ENCODE measurements around the gene IGLON5. TPM values are rescaled to one million over a fixed set of nuclear protein-coding genes. Genes with fewer than 3 reads are reported as not detected.
A peak's percentile ranks its signal among the peaks of the same experiment; 100 is the strongest.

The IGLON5 gene
- total and polyA plus RNA-seq, 7 experiments from 2014 or later: not detected

- CTCF ChIA-PET: interaction anchor here (1.2 to 1.3 kb wide), 2 partner anchors 12 to 72 kb away, joined by 3 to 5 read pairs; no protein-coding TSS in a partner anchor
These were observed 55.2 kb downstream of the IGLON5 start for GRCh38 chr19:51366389-51367254.

GRCh38 chr19:51367255-51367564, 55.8 kb downstream of the IGLON5 start:
- H3K4me1 Mint-ChIP-seq: peaks cover 53 to 81% (median 59%) of the 10 kb centered on the region in 7 donors
- Histone ChIP-seq H3K4me1 (ENCODE audit: control insufficient read depth in 2 of 2, insufficient read depth in 2 of 2, low read length in 2 of 2) (peaks cover 23 to 26% of the 10 kb centered on the region in 2 donors), H3K9me3 (ENCODE audit: control insufficient read depth in 2 of 3, low read length in 3 of 3) (no peaks in the 10 kb centered on the region), H3K27ac (ENCODE audit: low read depth, low read length) (peak overlapping the region; percentile 81), H3K27me3 (ENCODE audit: control insufficient read depth in 2 of 2, insufficient read depth in 2 of 2, low read length in 2 of 2) (no peaks in the 10 kb centered on the region), H3K36me3 (ENCODE audit: control insufficient read depth in 2 of 3, insufficient read depth in 3 of 3, low read length in 3 of 3) (no peaks in the 10 kb centered on the region), H3K4me3 (ENCODE audit: low read length) (peak overlapping the region; percentile 96)
- peak overlapping the region; percentile 79 to 98 (median 95) for H3K27ac Mint-ChIP-seq
- H3K36me3 Mint-ChIP-seq: peaks cover 0 to 4% (median 0%) of the 10 kb centered on the region in 5 donors
- no peak for ATAC-seq
- CTCF ChIA-PET: no interaction called here
- intact Hi-C loops (cut with micrococcal nuclease): loop anchor here (1.0 to 10.0 kb wide), 11 partner anchors 9 to 1550 kb away; partner anchors contain the start of genes CTU1 (in 2 of the 2), MED25 (in 1 of the 2) and POLD1 (in 1 of the 2)
- DNase-seq: peak in 1 of 9 donors; percentile 20
- H3K27me3 Mint-ChIP-seq: no peaks in the 10 kb centered on the region
- POLR2A ChIA-PET: no interaction called here
- no peaks in the 10 kb centered on the region for H3K9me3 Mint-ChIP-seq
- peak overlapping the region; percentile 92 to 100 (median 98) for H3K4me3 Mint-ChIP-seq

More at GRCh38 chr19:51366389-51367254, 55.2 kb downstream of the IGLON5 start:
- intact Hi-C loops (cut with micrococcal nuclease): loop anchor here (1.0 to 10.0 kb wide), 11 partner anchors 10 to 1549 kb away; partner anchors contain the start of genes CTU1 (in 2 of the 2), MED25 (in 1 of the 2) and POLD1 (in 1 of the 2)
- DNase-seq (peak; percentile 72 to 91 (median 86)), ATAC-seq (peak; percentile 65)
- Histone ChIP-seq H3K27me3 (ENCODE audit: control insufficient read depth in 2 of 2, insufficient read depth in 2 of 2, low read length in 2 of 2) (no peaks in the 10 kb centered on the region), H3K27ac (ENCODE audit: low read depth, low read length) (peak overlapping the region; percentile 81), H3K4me1 (ENCODE audit: control insufficient read depth in 2 of 2, insufficient read depth in 2 of 2, low read length in 2 of 2) (peaks cover 17 to 21% of the 10 kb centered on the region in 2 donors), H3K36me3 (ENCODE audit: control insufficient read depth in 2 of 3, insufficient read depth in 3 of 3, low read length in 3 of 3) (no peaks in the 10 kb centered on the region), H3K4me3 (ENCODE audit: low read length) (peak overlapping the region; percentile 96), H3K9me3 (ENCODE audit: control insufficient read depth in 2 of 3, low read length in 3 of 3) (no peaks in the 10 kb centered on the region)
- H3K4me1 Mint-ChIP-seq: peaks cover 51 to 80% (median 58%) of the 10 kb centered on the region in 7 donors
- peak overlapping the region; percentile 92 to 100 (median 98) for H3K4me3 Mint-ChIP-seq
- H3K9me3 Mint-ChIP-seq: no peaks in the 10 kb centered on the region
- POLR2A ChIA-PET: no interaction called here
- H3K27me3 Mint-ChIP-seq: no peaks in the 10 kb centered on the region
- H3K36me3 Mint-ChIP-seq: peaks cover 0 to 4% (median 0%) of the 10 kb centered on the region in 5 donors
- H3K27ac Mint-ChIP-seq: peak overlapping the region; percentile 79 to 98 (median 95)

DNA sequence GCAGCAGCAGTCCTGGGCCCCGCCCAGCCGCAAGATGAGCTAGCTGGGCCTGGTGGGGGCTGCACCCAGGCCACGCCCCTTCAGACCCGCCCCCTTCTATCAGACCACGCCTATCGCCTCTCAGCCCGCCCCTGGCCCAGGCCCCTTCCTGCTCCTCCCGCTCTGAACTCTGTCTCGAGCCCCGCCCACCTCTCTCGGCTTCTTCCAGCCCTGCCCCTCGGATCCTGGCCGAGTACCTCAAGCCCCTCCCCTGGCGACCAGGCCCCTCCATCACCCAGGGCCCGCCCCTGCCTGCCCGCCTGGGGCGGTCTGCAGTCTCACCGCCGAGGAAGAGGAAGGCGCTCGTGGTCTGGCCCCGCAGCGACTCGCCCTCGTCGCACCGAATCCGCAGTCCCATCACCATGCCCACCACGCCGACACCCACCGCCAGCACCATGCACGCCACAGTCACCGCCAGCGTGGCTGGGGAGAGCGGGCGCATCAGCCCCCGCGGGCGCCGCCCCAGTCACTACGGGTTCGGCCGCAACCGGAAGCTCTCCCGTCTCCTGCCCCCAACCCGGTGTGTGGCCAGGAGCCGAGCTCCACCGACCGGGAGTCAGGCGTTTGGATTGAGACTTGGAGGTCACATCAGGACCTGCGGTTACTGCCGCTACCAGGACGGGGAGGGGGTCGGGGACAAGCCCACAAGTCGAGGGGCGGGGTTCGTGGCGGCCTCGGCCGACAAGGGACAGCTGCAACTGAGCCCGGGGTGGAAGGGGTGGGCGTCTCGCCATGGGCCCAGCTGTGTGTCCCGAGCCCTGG, 56.3 kb downstream of the IGLON5 start:
- Mint-ChIP-seq H3K9me3 (no peaks in the 10 kb centered on the region), H3K36me3 (peaks cover 0 to 6% (median 0%) of the 10 kb centered on the region in 5 donors), H3K27me3 (no peaks in the 10 kb centered on the region), H3K4me3 (peak overlapping the region; percentile 92 to 100 (median 98)), H3K27ac (peak overlapping the region; percentile 79 to 98 (median 95)), H3K4me1 (peaks cover 53 to 81% (median 59%) of the 10 kb centered on the region in 7 donors)
- Histone ChIP-seq H3K36me3 (ENCODE audit: control insufficient read depth in 2 of 3, insufficient read depth in 3 of 3, low read length in 3 of 3) (no peaks in the 10 kb centered on the region), H3K4me3 (ENCODE audit: low read length) (peak overlapping the region; percentile 96), H3K4me1 (ENCODE audit: control insufficient read depth in 2 of 2, insufficient read depth in 2 of 2, low read length in 2 of 2) (peaks cover 23 to 26% of the 10 kb centered on the region in 2 donors), H3K27ac (ENCODE audit: low read depth, low read length) (peak overlapping the region; percentile 81), H3K9me3 (ENCODE audit: control insufficient read depth in 2 of 3, low read length in 3 of 3) (no peaks in the 10 kb centered on the region), H3K27me3 (ENCODE audit: control insufficient read depth in 2 of 2, insufficient read depth in 2 of 2, low read length in 2 of 2) (no peaks in the 10 kb centered on the region)
- DNase-seq (peak; percentile 84 to 100 (median 90)), ATAC-seq (peak; percentile 93)
- ChIA-PET CTCF (no interaction called here), POLR2A (interaction anchor here (0.8 kb wide), 1 partner anchor 26 kb away, joined by 3 read pairs; no protein-coding TSS in a partner anchor)
- intact Hi-C loops (cut with micrococcal nuclease): loop anchor here (1.0 to 10.0 kb wide), 11 partner anchors 9 to 1550 kb away; partner anchors contain the start of genes CTU1 (in 2 of the 2), MED25 (in 1 of the 2) and POLD1 (in 1 of the 2)

DNA sequence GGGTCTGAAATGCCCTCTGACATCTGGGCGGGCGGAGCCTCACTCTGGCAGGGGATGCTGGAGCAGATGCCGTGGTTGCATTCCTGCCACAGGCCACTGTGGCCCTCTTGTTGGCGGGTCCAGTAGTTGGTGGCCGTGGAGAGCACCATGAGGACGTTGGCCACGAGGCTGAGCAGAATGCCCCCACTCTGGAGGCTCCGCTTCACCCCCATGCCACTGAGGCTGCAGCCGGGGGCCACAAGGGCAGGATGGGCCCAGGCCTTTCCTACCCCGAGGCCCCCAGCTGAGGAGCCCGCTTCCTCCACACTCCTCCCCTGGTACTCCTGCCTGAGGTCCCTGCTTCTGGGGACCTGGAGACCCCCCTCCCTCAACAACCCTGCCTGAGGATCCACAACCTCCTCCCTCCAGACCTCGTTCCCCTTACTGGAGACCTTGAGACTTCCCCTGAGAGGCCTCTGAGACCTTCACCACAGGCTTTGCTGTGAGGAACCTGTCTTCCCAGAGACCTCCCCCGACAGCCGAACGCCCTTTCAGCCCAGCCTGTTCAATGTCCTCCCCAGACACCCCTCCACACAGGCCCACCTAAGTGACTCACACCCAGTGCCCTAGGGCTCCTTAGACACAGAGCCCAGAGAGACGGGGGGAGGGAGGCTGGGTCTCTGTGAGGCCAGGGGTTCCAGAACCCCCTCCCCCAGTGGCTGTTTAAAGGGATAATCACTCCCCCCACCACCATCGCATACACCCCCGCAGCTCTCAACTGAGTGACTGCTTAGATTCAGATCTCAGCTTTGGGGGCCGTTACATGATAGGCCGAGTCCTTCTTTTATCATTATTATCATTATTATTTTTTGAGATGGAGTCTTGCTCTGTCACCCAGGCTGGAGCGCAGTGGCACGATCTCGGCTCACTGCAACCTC, 57.2 kb downstream of the IGLON5 start, which contains the start of gene CLDND2:
CLDND2 (minus strand) TSS at position 638 of the 917 bp plus-strand sequence; CDS start at position 212, 426 bp downstream.
- ChIA-PET CTCF (no interaction called here), POLR2A (interaction anchor here (0.8 kb wide), 1 partner anchor 25 kb away, joined by 3 read pairs; no protein-coding TSS in a partner anchor)
- Mint-ChIP-seq H3K27ac (peak within 1 kb of the TSS in 8 of 9 donors; percentile 88 to 98 (median 95)), H3K4me1 (peaks cover 53 to 82% (median 58%) of the 10 kb centered on the region in 7 donors), H3K36me3 (peaks cover 0 to 8% (median 0%) of the 10 kb centered on the region in 5 donors), H3K27me3 (no peaks in the 10 kb centered on the region), H3K4me3 (peak within 1 kb of the TSS; percentile 92 to 100 (median 98)), H3K9me3 (no peaks in the 10 kb centered on the region)
- DNase-seq: peak in 2 of 9 donors; percentile 7 to 18
- Histone ChIP-seq H3K4me1 (ENCODE audit: control insufficient read depth in 2 of 2, insufficient read depth in 2 of 2, low read length in 2 of 2) (peaks cover 23 to 28% of the 10 kb centered on the region in 2 donors), H3K9me3 (ENCODE audit: control insufficient read depth in 2 of 3, low read length in 3 of 3) (no peaks in the 10 kb centered on the region), H3K27ac (ENCODE audit: low read depth, low read length) (peak within 1 kb of the TSS; percentile 81), H3K27me3 (ENCODE audit: control insufficient read depth in 2 of 2, insufficient read depth in 2 of 2, low read length in 2 of 2) (no peaks in the 10 kb centered on the region), H3K36me3 (ENCODE audit: control insufficient read depth in 2 of 3, insufficient read depth in 3 of 3, low read length in 3 of 3) (no peaks in the 10 kb centered on the region), H3K4me3 (ENCODE audit: low read length) (peak within 1 kb of the TSS; percentile 96)
- ATAC-seq: no peak
- intact Hi-C loops (cut with micrococcal nuclease): loop anchor here (5.0 to 10.0 kb wide), 3 partner anchors 984 to 1551 kb away; partner anchors contain the start of genes MED25 (in 1 of the 2) and POLD1 (in 1 of the 2)

- Mint-ChIP-seq H3K4me3 (peak overlapping the region in 7 of 10 donors; percentile 19 to 88 (median 35)), H3K36me3 (peaks cover 0 to 9% (median 0%) of the 10 kb centered on the region in 5 donors), H3K27me3 (no peaks in the 10 kb centered on the region), H3K27ac (peak overlapping the region in 8 of 9 donors; percentile 1 to 94 (median 56)), H3K9me3 (peaks cover 0 to 3% (median 0%) of the 10 kb centered on the region in 11 donors), H3K4me1 (peaks cover 47 to 85% (median 51%) of the 10 kb centered on the region in 7 donors)
- Histone ChIP-seq H3K4me1 (ENCODE audit: control insufficient read depth in 2 of 2, insufficient read depth in 2 of 2, low read length in 2 of 2) (peaks cover 21 to 44% of the 10 kb centered on the region in 2 donors), H3K4me3 (ENCODE audit: low read length) (peak overlapping the region; percentile 37), H3K27me3 (ENCODE audit: control insufficient read depth in 2 of 2, insufficient read depth in 2 of 2, low read length in 2 of 2) (no peaks in the 10 kb centered on the region), H3K9me3 (ENCODE audit: control insufficient read depth in 2 of 3, low read length in 3 of 3) (no peaks in the 10 kb centered on the region), H3K36me3 (ENCODE audit: control insufficient read depth in 2 of 3, insufficient read depth in 3 of 3, low read length in 3 of 3) (no peaks in the 10 kb centered on the region), H3K27ac (ENCODE audit: low read depth, low read length) (no peak overlapping the region)
- no peak for DNase-seq
- intact Hi-C loops (cut with micrococcal nuclease): no loop called here
- ChIA-PET CTCF (no interaction called here), POLR2A (no interaction called here)
- ATAC-seq: no peak
These were observed 58.8 kb downstream of the IGLON5 start for GRCh38 chr19:51370230-51370629.

Data from naive thymus-derived CD4-positive, alpha-beta T cell (primary cell).